Inflammatory macrophage treated with lipopolysaccharide for 1 hour (primary cell): ENCODE data around the gene CFAP119.

Source experiments
- DNase-seq, 2 donors: peaks; one replicate each; pipeline ENCODE4 v3.0.0-alpha.2; 2020 to 2022

CFAP119 gene

GRCh38 chr16:30737794-30738648 lies 23.8 kb downstream of the CFAP119 start:
- DNase-seq: no peak

- DNase-seq: no peak
Measured at GRCh38 chr16:30736995-30737793, 24.7 kb downstream of the CFAP119 start.

GRCh38 chr16:30731411-30731810 lies 30.5 kb downstream of the CFAP119 start:
- no peak for DNase-seq

DNA sequence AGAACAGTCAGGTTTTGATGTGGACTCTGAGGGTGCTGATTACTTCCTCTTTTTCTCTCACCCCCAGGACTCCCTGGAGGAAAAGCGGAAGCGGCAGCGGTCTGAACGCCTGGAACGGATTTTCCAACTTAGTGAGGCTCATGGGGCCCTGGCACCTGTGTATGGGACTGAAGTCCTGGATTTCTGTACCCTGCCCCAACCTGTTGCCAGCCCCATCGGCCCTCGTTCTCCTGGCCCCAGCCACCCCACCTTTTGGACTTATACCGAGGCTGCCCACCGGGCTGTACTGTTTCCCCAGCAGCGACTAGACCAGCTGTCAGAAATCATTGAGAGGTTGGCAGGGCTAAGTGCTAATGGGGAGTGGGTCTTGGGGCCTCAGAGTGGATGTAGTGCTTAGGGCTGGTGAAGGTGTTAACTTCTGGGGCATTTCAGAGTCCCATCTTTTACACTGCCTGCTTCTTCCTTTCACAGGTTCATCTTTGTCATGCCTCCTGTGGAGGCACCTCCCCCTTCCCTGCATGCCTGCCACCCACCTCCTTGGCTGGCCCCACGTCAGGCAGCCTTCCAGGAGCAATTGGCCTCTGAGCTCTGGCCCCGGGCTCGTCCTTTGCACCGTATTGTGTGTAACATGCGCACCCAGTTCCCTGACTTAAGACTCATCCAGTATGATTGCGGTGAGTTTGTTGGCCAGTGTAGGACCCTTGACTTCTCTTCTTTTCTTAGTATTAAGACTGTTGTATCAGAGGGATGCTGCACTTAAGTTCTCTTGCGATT lies 32.8 kb downstream of the CFAP119 start:
- peak; percentile 77 to 80 for DNase-seq

DNA sequence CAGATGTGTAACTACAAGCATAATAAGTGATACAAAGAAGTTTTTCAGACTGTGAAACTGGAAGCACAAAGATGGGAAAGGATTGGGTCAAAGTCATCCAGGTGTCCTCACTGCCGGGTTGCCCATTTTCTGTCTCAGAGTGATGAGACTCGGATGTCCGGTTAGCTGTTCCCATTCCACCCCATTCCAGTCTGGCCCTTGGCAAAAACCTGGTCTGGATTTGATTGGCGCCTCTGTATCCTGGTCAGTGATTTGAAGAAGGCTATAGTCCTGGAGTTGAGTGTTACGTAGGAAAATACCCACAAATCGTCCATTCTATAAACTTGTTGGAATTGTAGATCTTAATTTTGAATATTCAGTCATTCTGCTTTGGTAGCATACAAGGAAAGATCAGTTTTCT lies 33.5 kb downstream of the CFAP119 start:
- DNase-seq: no peak

- no peak for DNase-seq
Measured at GRCh38 chr16:30725418-30725792, 36.5 kb downstream of the CFAP119 start.

- peak; percentile 73 to 88 for DNase-seq
Measured at GRCh38 chr16:30724641-30725417, 37.0 kb downstream of the CFAP119 start.

DNA sequence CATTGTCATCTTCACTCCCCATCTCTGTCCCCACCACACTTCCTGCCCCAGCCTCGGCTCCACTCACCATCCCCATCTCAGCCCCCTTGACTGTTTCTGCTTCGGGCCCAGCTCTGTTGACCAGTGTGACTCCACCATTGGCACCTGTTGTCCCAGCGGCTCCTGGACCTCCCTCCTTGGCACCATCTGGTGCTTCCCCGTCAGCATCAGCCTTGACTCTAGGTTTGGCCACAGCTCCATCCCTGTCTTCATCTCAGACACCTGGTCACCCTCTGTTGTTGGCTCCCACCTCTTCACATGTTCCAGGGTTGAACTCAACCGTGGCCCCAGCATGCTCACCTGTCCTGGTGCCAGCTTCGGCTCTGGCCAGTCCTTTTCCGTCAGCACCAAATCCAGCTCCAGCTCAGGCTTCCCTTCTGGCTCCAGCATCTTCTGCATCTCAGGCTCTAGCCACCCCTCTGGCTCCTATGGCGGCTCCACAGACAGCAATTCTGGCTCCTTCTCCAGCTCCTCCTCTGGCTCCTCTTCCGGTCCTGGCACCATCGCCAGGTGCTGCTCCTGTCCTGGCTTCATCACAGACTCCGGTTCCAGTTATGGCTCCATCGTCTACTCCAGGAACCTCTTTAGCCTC lies 38.0 kb downstream of the CFAP119 start:
- DNase-seq: no peak

GRCh38 chr16:30722916-30723315 lies 38.9 kb downstream of the CFAP119 start:
- DNase-seq: no peak

GRCh38 chr16:30722443-30722842 lies 39.4 kb downstream of the CFAP119 start:
- DNase-seq: no peak

- no peak for DNase-seq
Measured at GRCh38 chr16:30721606-30722005, 40.3 kb downstream of the CFAP119 start.

DNA sequence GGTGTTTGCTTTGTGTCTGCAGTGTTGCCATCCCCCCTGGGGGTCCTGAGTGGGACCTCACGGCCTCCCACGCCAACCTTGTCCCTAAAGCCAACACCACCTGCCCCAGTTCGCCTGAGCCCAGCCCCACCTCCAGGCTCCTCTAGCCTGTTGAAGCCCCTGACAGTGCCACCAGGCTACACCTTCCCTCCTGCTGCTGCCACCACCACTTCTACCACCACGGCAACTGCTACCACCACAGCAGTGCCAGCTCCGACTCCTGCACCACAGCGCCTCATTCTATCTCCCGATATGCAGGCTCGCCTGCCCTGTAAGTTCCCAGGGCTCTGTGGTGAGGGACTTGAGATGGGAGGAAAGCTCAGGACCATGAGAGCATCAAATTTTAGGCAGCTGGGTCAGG lies 40.7 kb downstream of the CFAP119 start:
- no peak for DNase-seq

DNA sequence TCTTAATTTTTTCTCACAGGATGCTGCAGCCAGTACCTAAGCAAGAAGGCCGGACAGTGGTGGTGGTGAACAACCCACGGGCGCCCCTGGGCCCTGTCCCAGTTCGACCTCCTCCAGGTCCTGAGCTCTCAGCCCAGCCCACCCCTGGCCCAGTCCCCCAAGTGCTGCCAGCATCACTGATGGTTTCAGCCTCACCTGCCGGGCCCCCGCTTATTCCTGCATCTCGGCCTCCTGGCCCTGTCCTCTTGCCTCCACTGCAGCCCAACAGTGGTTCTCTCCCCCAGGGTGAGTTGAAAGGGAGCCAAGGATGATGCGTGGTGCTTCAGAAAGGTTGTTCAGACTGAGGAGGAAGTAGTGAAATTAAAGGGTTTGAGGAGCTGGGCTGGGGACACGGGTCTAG lies 41.2 kb downstream of the CFAP119 start:
- no peak for DNase-seq

DNA sequence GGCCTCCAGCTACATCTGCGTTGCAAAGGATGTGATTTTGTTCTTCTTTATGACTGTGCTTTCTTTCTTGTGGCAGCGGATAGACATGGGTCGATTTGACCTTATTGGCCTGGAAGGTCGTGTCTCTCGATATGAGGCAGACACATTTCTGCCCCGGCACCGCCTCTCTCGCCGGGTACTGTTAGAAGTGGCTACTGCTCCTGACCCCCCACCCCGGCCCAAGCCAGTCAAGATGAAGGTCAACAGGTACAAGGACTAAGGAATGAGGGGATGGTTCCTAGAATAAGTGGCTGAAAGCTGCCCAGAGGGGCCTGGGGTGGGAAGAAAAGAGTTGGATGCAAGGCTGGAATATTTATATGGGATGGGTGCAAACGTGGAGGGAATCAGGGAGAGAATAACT lies 41.8 kb downstream of the CFAP119 start:
- DNase-seq: no peak

GRCh38 chr16:30715750-30716445 lies 46.0 kb downstream of the CFAP119 start:
- peak; percentile 75 to 89 for DNase-seq

DNA sequence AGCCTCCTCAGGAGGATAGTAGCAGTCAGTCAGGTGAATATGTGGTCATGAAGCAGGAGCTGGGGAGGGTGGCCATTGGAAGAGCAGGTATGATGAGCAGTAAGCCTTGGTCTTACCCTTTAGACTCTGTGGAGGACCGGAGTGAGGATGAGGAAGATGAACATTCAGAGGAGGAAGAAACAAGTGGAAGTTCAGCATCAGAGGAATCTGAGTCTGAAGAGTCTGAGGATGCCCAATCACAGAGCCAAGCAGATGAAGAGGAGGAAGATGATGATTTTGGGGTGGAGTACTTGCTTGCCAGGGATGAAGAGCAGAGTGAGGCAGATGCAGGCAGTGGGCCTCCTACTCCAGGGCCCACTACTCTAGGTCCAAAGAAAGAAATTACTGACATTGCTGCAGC lies 50.1 kb downstream of the CFAP119 start:
- no peak for DNase-seq

GRCh38 chr16:30710971-30711370 lies 50.9 kb downstream of the CFAP119 start:
- no peak for DNase-seq
